OCI-LY3 (cell line): ENCODE results near the gene ELFN1.

Experiments
- EZH2phosphoT487 ChIP-seq: fragments of 200-600 bp; shearing (Covaris generic); IDR thresholded peaks from 2 replicates; pipeline ENCODE4 v1.6.1; 2018; ENCODE audit warnings: antibody characterized with exemption, mixed run types, low read depth
- TF ChIP-seq, protein P1 (sequence below): fragments of 200-600, 300-600 bp; sonication (generic); IDR thresholded peaks from 2 replicates; pipeline ENCODE4 v1.5.1; 2014; ENCODE audit warnings: antibody characterized with exemption, low read length, low read depth

DNA sequence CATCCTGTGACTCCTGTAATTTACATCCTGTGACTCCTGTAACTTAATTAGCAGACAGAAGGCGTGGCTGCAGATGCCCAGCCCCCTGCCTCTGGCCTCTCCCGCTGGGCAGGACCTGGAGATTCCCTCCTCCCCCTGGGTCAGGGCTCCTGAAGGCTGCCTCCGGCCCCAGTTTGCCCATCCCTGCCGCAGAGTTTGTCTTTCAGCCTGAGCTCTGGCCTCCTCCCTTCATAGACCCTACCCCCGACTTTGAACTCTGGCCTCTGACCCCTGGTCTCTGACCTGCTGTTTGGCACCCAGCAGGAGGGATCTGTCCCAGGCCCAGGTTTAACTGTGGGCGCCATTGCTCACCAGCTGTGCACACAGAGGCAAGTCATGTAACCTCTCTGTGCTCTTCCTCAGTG lies 45.6 kb downstream of the ELFN1 start:
- TF ChIP-seq, protein P1, sequence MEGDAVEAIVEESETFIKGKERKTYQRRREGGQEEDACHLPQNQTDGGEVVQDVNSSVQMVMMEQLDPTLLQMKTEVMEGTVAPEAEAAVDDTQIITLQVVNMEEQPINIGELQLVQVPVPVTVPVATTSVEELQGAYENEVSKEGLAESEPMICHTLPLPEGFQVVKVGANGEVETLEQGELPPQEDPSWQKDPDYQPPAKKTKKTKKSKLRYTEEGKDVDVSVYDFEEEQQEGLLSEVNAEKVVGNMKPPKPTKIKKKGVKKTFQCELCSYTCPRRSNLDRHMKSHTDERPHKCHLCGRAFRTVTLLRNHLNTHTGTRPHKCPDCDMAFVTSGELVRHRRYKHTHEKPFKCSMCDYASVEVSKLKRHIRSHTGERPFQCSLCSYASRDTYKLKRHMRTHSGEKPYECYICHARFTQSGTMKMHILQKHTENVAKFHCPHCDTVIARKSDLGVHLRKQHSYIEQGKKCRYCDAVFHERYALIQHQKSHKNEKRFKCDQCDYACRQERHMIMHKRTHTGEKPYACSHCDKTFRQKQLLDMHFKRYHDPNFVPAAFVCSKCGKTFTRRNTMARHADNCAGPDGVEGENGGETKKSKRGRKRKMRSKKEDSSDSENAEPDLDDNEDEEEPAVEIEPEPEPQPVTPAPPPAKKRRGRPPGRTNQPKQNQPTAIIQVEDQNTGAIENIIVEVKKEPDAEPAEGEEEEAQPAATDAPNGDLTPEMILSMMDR: no peak
- no peak for TF ChIP-seq EZH2phosphoT487
